DOHH2 (cell line): ENCODE results near the gene ANO9.

Experiments
- H3F3A ChIP-seq: fragments of 200-600 bp; sonication (generic), shearing (Covaris generic); 2 replicates; pipeline ENCODE4 v1.6.0; 2016; ENCODE audit warnings: antibody characterized with exemption, mild to moderate bottlenecking; ENCODE audit not compliant: control insufficient read depth, insufficient read depth
- H3K27ac ChIP-seq: fragments of 200-600 bp; sonication (generic); 2 replicates; pipeline ENCODE4 v1.5.1; 2014; ENCODE audit warnings: low read depth, mild to moderate bottlenecking, low read length, moderate library complexity
- H3K27me3 ChIP-seq: fragments of 200-600 bp; sonication (generic); 2 replicates; pipeline ENCODE4 v1.6.1; 2014; ENCODE audit warnings: mild to moderate bottlenecking, low read length, mixed read lengths; ENCODE audit not compliant: control insufficient read depth
- H3K36me3 ChIP-seq: fragments of 200-600 bp; sonication (generic); 2 replicates; pipeline ENCODE4 v1.6.1; 2014; ENCODE audit warnings: mild to moderate bottlenecking, low read length, moderate library complexity, mixed read lengths; ENCODE audit not compliant: control insufficient read depth
- H3K4me1 ChIP-seq: fragments of 200-600 bp; sonication (generic); 2 replicates; pipeline ENCODE4 v1.6.1; 2014; ENCODE audit warnings: mild to moderate bottlenecking, low read length, mixed read lengths; ENCODE audit not compliant: control insufficient read depth
- H3K4me2 ChIP-seq: fragments of 200-600 bp; sonication (generic); 2 replicates; pipeline ENCODE4 v1.6.0; 2014; ENCODE audit warnings: mild to moderate bottlenecking, low read length, moderate library complexity
- H3K4me3 ChIP-seq: fragments of 200-600 bp; sonication (generic); 2 replicates; pipeline ENCODE4 v1.5.1; 2014; ENCODE audit warnings: mild to moderate bottlenecking, low read length, mixed read lengths
- H3K79me2 ChIP-seq: fragments of 200-600 bp; sonication (generic); 2 replicates; pipeline ENCODE4 v1.6.1; 2014; ENCODE audit warnings: mild to moderate bottlenecking, low read length, mixed read lengths; ENCODE audit not compliant: control insufficient read depth
- H3K9me2 ChIP-seq: fragments of 200-600 bp; sonication (generic); replicated peaks from 2 replicates; pipeline ENCODE4 v1.6.1; 2014; ENCODE audit warnings: mild to moderate bottlenecking, low read length, mixed read lengths; ENCODE audit not compliant: control insufficient read depth
- H3K9me3 ChIP-seq: fragments of 200-600 bp; sonication (generic); 2 replicates; pipeline ENCODE4 v1.6.1; 2014; ENCODE audit warnings: antibody characterized with exemption, low read length, mixed read lengths; ENCODE audit not compliant: control insufficient read depth, insufficient read depth
- H4K20me1 ChIP-seq: fragments of 200-600 bp; sonication (generic); 2 replicates; pipeline ENCODE4 v1.6.0; 2014; ENCODE audit warnings: low read depth, mild to moderate bottlenecking, antibody characterized with exemption, low read length, moderate library complexity; ENCODE audit not compliant: control insufficient read depth, insufficient read depth
- EZH2phosphoT487 ChIP-seq: fragments of 200-600 bp; sonication (generic); IDR thresholded peaks from 2 replicates; pipeline ENCODE4 v1.6.1; 2017; ENCODE audit warnings: borderline replicate concordance, mild to moderate bottlenecking, antibody characterized with exemption, low read length, moderate library complexity, mixed read lengths
- TF ChIP-seq, protein P1 (sequence below): fragments of 200-600 bp; sonication (generic); IDR thresholded peaks from one replicate; pipeline ENCODE4 v1.5.1; 2014; ENCODE audit warnings: antibody characterized with exemption, mild to moderate bottlenecking, low read depth, low read length; ENCODE audit not compliant: poor library complexity, severe bottlenecking

The ANO9 gene

GRCh38 chr11:488579-488978, 46.8 kb upstream of the ANO9 start:
- Histone ChIP-seq H4K20me1 (no peaks in the 10 kb centered on the region), H3K4me2 (no peak overlapping the region), H3K79me2 (no peaks in the 10 kb centered on the region; the same call in 1 of the 2 replicates), H3K9me3 (no peaks in the 10 kb centered on the region), H3K4me1 (peaks cover 7% of the 10 kb centered on the region), H3K4me3 (no peak overlapping the region), H3K9me2 (no peaks in the 10 kb centered on the region), H3K27me3 (no peaks in the 10 kb centered on the region), H3F3A (no peaks in the 10 kb centered on the region), H3K27ac (no peak overlapping the region), H3K36me3 (peaks cover 1% of the 10 kb centered on the region)
- TF ChIP-seq, protein P1, sequence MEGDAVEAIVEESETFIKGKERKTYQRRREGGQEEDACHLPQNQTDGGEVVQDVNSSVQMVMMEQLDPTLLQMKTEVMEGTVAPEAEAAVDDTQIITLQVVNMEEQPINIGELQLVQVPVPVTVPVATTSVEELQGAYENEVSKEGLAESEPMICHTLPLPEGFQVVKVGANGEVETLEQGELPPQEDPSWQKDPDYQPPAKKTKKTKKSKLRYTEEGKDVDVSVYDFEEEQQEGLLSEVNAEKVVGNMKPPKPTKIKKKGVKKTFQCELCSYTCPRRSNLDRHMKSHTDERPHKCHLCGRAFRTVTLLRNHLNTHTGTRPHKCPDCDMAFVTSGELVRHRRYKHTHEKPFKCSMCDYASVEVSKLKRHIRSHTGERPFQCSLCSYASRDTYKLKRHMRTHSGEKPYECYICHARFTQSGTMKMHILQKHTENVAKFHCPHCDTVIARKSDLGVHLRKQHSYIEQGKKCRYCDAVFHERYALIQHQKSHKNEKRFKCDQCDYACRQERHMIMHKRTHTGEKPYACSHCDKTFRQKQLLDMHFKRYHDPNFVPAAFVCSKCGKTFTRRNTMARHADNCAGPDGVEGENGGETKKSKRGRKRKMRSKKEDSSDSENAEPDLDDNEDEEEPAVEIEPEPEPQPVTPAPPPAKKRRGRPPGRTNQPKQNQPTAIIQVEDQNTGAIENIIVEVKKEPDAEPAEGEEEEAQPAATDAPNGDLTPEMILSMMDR, result no peak
- no peak for TF ChIP-seq EZH2phosphoT487

DNA sequence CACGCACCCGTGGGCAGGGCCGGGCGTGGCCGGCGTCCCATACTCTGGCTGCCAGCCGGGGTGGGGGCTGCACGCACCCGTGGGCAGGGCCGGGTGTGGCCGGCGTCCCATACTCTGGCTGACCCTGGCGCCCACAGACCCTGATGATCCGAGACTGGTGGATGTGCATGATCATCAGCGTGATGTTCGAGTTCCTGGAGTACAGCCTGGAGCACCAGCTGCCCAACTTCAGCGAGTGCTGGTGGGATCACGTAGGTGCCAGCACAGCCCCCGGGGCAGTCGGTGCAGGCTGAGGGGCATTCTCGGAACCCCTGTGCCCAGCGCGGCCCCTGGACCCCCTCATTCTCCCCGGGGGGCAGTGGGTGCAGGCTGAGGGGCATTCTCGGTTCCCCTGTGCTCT, 46.3 kb upstream of the ANO9 start:
- H3K4me2 ChIP-seq, result no peak overlapping the region
- H3K27me3 ChIP-seq, result no peaks in the 10 kb centered on the region
- H3K27ac ChIP-seq, result no peak overlapping the region
- no peak overlapping the region for H3K4me3 ChIP-seq
- H3K9me2 ChIP-seq, result no peaks in the 10 kb centered on the region
- H3K4me1 ChIP-seq, result peaks cover 7% of the 10 kb centered on the region
- H3K9me3 ChIP-seq, result no peaks in the 10 kb centered on the region
- TF ChIP-seq EZH2phosphoT487, result no peak
- TF ChIP-seq, protein P1, result no peak
- H3K79me2 ChIP-seq, result no peaks in the 10 kb centered on the region; the same call in 1 of the 2 replicates
- no peaks in the 10 kb centered on the region for H4K20me1 ChIP-seq
- no peaks in the 10 kb centered on the region for H3F3A ChIP-seq
- no peaks in the 10 kb centered on the region; the same call in 1 of the 2 replicates for H3K36me3 ChIP-seq

- Histone ChIP-seq H4K20me1 (no peaks in the 10 kb centered on the region), H3K79me2 (no peaks in the 10 kb centered on the region; the same call in 1 of the 2 replicates), H3F3A (no peaks in the 10 kb centered on the region), H3K27ac (no peak overlapping the region), H3K36me3 (no peaks in the 10 kb centered on the region; the same call in 1 of the 2 replicates), H3K4me3 (no peak overlapping the region), H3K4me2 (no peak overlapping the region), H3K4me1 (peaks cover 2% of the 10 kb centered on the region), H3K27me3 (no peaks in the 10 kb centered on the region), H3K9me2 (no peaks in the 10 kb centered on the region), H3K9me3 (no peaks in the 10 kb centered on the region)
- no peak for TF ChIP-seq EZH2phosphoT487
- TF ChIP-seq, protein P1, result no peak
These were observed 45.8 kb upstream of the ANO9 start for GRCh38 chr11:487571-488021.

DNA sequence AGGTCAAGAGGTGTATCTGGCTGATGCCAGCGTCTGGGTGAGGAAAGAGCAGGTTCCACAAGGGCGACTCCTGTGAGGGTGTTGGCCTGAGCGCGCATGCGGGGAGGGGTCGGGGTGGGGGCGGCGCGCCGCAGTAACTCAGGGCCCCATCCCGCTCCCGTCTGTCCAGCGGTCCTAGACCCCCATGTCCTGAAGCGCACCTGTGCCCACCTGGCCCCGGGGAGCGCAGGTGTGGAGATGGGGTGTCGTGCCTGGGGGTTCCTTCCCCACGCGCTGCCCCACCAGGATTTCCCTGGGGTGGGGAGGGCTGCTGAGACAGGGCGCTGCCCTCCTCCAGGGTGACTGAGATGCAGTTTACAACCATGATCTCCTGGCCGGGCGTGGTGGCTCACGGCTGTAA, 44.4 kb upstream of the ANO9 start:
- Histone ChIP-seq H3K79me2 (no peaks in the 10 kb centered on the region; the same call in 1 of the 2 replicates), H3K4me1 (no peaks in the 10 kb centered on the region), H3K4me2 (no peak overlapping the region), H3K27ac (no peak overlapping the region), H3K27me3 (no peaks in the 10 kb centered on the region), H3K36me3 (no peaks in the 10 kb centered on the region; the same call in 1 of the 2 replicates), H3F3A (no peaks in the 10 kb centered on the region; the same call in 1 of the 2 replicates), H3K9me3 (no peaks in the 10 kb centered on the region), H4K20me1 (no peaks in the 10 kb centered on the region), H3K4me3 (no peak overlapping the region), H3K9me2 (no peaks in the 10 kb centered on the region)
- TF ChIP-seq EZH2phosphoT487, result no peak
- TF ChIP-seq, protein P1, result no peak
